DND-41 (cell line): ENCODE data around the gene GOLGA7B.

Experiments
- EZH2 ChIP-seq: IDR thresholded peaks from 3 replicates; pipeline ENCODE4 v1.6.1; 2012; ENCODE audit warnings: borderline replicate concordance, low read depth, mild to moderate bottlenecking, moderate library complexity, low read length, inconsistent platforms; ENCODE audit not compliant: severe bottlenecking
- TF ChIP-seq, protein P1 (sequence below): IDR thresholded peaks from 2 replicates; pipeline ENCODE4 v1.5.1; 2012; ENCODE audit warnings: borderline replicate concordance, low read length, moderate library complexity, mild to moderate bottlenecking; ENCODE audit not compliant: poor library complexity, severe bottlenecking; ENCODE audit errors: extremely low read depth

DNA sequence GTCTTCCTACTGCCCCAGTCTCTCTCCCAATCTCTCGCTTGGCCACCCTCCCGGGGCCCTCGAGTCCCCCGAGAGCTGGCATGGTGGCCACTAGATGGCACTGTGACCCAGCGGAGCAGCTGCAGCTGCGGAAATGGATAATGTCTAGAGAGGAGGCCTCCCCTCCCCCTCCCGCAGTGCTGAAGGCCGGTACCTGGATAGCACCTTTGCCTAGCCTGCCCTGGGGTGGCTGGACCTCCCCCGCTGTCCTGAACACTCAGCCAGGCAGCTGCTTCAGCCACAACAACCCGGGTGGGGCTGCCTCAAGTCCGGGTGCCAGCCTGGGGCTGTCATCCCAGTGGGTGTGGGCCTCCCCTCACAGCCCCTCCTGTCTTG is 65.2 kb downstream of the GOLGA7B start:
- TF ChIP-seq, protein P1, sequence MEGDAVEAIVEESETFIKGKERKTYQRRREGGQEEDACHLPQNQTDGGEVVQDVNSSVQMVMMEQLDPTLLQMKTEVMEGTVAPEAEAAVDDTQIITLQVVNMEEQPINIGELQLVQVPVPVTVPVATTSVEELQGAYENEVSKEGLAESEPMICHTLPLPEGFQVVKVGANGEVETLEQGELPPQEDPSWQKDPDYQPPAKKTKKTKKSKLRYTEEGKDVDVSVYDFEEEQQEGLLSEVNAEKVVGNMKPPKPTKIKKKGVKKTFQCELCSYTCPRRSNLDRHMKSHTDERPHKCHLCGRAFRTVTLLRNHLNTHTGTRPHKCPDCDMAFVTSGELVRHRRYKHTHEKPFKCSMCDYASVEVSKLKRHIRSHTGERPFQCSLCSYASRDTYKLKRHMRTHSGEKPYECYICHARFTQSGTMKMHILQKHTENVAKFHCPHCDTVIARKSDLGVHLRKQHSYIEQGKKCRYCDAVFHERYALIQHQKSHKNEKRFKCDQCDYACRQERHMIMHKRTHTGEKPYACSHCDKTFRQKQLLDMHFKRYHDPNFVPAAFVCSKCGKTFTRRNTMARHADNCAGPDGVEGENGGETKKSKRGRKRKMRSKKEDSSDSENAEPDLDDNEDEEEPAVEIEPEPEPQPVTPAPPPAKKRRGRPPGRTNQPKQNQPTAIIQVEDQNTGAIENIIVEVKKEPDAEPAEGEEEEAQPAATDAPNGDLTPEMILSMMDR, result peak; percentile 96
- no peak for TF ChIP-seq EZH2
